Osteoblast (primary cell): ENCODE results near the gene NR2F1-AS1. TPM values are rescaled to one million over a fixed set of nuclear protein-coding genes. Genes with fewer than 3 reads are reported as not detected.

Source experiments
- DNase-seq: peaks from one replicate; pipeline ENCODE4 v3.0.0; 2011; ENCODE audit warnings: low spot score, mixed read lengths; ENCODE audit not compliant: insufficient read length; ENCODE audit errors: missing footprints
- H2AFZ ChIP-seq: 2 replicates; pipeline ENCODE4 v1.6.0; 2011; ENCODE audit warnings: mild to moderate bottlenecking, low read length
- H3K27ac ChIP-seq: 2 replicates; pipeline ENCODE4 v1.5.1; 2011; ENCODE audit warnings: mild to moderate bottlenecking, low read depth, low read length, moderate library complexity
- H3K27me3 ChIP-seq: 2 replicates; pipeline ENCODE4 v1.6.0; 2012; ENCODE audit warnings: mild to moderate bottlenecking, control low read depth, inconsistent platforms, low read length, moderate library complexity; ENCODE audit not compliant: insufficient read depth
- H3K36me3 ChIP-seq: 2 replicates; pipeline ENCODE4 v1.5.1; 2011; ENCODE audit warnings: mild to moderate bottlenecking, low read length, control low read depth, moderate library complexity; ENCODE audit not compliant: insufficient read depth
- H3K4me1 ChIP-seq: 2 replicates; pipeline ENCODE4 v1.5.1; 2011; ENCODE audit warnings: mild to moderate bottlenecking, low read length, control low read depth, moderate library complexity; ENCODE audit not compliant: insufficient read depth
- H3K4me2 ChIP-seq: 2 replicates; pipeline ENCODE4 v1.6.0; 2011; ENCODE audit warnings: mild to moderate bottlenecking, low read length; ENCODE audit not compliant: insufficient read depth
- H3K4me3 ChIP-seq: fragments of 200-600 bp; sonication (generic); 3 replicates; pipeline ENCODE4 v1.5.1; 2012; ENCODE audit warnings: mild to moderate bottlenecking, low read length, inconsistent platforms; ENCODE audit not compliant: insufficient read depth
- H3K79me2 ChIP-seq: 2 replicates; pipeline ENCODE4 v1.6.0; 2012; ENCODE audit warnings: mild to moderate bottlenecking, low read length, control low read depth, inconsistent platforms; ENCODE audit not compliant: insufficient read depth
- H3K9me3 ChIP-seq: 2 replicates; pipeline ENCODE4 v1.5.1; 2011; ENCODE audit warnings: low read depth, low read length, control low read depth
- H4K20me1 ChIP-seq: 2 replicates; pipeline ENCODE4 v1.6.0; 2012; ENCODE audit warnings: mild to moderate bottlenecking, low read length, control low read depth; ENCODE audit not compliant: insufficient read depth
- total RNA-seq: library from RNA; depleted of rRNA; stranded (reverse); fragments of >200 nt; gene quantifications from 2 replicates; pipeline ENCODE4 v1.2.3, GENCODE V29; 2012
- TF ChIP-seq, protein P1 (sequence below): IDR thresholded peaks from 2 replicates; pipeline ENCODE4 v1.5.1; 2011; ENCODE audit warnings: mild to moderate bottlenecking, low read depth, low read length, moderate library complexity; ENCODE audit errors: extremely low read depth

The NR2F1-AS1 gene
- total RNA-seq, 1 donor, result 15.9 TPM

GRCh38 chr5:93570294-93571113 is 10.5 kb downstream of the NR2F1-AS1 start:
- Histone ChIP-seq H2AFZ (no peak overlapping the region), H3K4me1 (no peaks in the 10 kb centered on the region), H3K36me3 (peaks cover 3% of the 10 kb centered on the region), H3K79me2 (peaks cover 71% of the 10 kb centered on the region), H3K27me3 (no peaks in the 10 kb centered on the region), H3K9me3 (no peaks in the 10 kb centered on the region), H4K20me1 (peaks cover 5% of the 10 kb centered on the region), H3K4me3 (no peak overlapping the region), H3K4me2 (no peak overlapping the region), H3K27ac (no peak overlapping the region)
- TF ChIP-seq, protein P1, sequence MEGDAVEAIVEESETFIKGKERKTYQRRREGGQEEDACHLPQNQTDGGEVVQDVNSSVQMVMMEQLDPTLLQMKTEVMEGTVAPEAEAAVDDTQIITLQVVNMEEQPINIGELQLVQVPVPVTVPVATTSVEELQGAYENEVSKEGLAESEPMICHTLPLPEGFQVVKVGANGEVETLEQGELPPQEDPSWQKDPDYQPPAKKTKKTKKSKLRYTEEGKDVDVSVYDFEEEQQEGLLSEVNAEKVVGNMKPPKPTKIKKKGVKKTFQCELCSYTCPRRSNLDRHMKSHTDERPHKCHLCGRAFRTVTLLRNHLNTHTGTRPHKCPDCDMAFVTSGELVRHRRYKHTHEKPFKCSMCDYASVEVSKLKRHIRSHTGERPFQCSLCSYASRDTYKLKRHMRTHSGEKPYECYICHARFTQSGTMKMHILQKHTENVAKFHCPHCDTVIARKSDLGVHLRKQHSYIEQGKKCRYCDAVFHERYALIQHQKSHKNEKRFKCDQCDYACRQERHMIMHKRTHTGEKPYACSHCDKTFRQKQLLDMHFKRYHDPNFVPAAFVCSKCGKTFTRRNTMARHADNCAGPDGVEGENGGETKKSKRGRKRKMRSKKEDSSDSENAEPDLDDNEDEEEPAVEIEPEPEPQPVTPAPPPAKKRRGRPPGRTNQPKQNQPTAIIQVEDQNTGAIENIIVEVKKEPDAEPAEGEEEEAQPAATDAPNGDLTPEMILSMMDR, result no peak
- peak; percentile 19 for DNase-seq

GRCh38 chr5:93569300-93570160 is 11.5 kb downstream of the NR2F1-AS1 start:
- Histone ChIP-seq H2AFZ (no peak overlapping the region), H3K27ac (no peak overlapping the region)

DNA sequence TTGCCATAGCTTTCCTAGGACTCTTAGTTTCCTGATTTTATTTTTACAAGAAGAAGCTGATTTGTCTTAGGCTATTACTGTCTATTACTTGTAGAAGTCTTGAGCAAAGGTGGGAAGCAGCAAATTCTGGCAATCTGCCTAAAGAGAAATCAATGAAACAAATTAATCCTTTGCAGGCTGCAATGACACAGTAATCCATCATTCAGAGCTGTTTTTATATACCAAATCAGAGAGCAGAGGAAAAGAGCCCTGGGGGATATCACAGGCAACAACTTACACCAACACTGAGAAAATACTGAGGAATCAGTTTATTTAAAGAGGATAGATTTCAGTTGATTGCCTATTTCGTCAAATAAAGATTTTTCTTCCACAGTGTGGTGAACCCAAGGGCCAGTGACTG is 13.6 kb downstream of the NR2F1-AS1 start:
- Histone ChIP-seq H3K9me3 (no peaks in the 10 kb centered on the region), H3K4me3 (no peak overlapping the region), H2AFZ (no peak overlapping the region), H4K20me1 (no peaks in the 10 kb centered on the region), H3K27me3 (no peaks in the 10 kb centered on the region), H3K4me1 (peaks cover 8% of the 10 kb centered on the region), H3K36me3 (peaks cover 4% of the 10 kb centered on the region), H3K4me2 (no peak overlapping the region), H3K27ac (no peak overlapping the region), H3K79me2 (peaks cover 55% of the 10 kb centered on the region)
- no peak for DNase-seq
- TF ChIP-seq, protein P1, result no peak

More at GRCh38 chr5:93569300-93570160, 11.5 kb downstream of the NR2F1-AS1 start:
- Histone ChIP-seq H3K27me3 (no peaks in the 10 kb centered on the region), H3K79me2 (peaks cover 67% of the 10 kb centered on the region), H3K4me2 (no peak overlapping the region), H4K20me1 (peaks cover 5% of the 10 kb centered on the region), H3K9me3 (no peaks in the 10 kb centered on the region), H3K36me3 (peaks cover 3% of the 10 kb centered on the region), H3K4me3 (no peak overlapping the region), H3K4me1 (peaks cover 6% of the 10 kb centered on the region)
- DNase-seq, result peak; percentile 46
- TF ChIP-seq, protein P1, result no peak

GRCh38 chr5:93566091-93566490 is 14.9 kb downstream of the NR2F1-AS1 start:
- Histone ChIP-seq H3K36me3 (peaks cover 9% of the 10 kb centered on the region), H3K79me2 (peaks cover 41% of the 10 kb centered on the region), H3K27me3 (no peaks in the 10 kb centered on the region), H3K4me3 (no peak overlapping the region), H3K9me3 (no peaks in the 10 kb centered on the region), H3K27ac (no peak overlapping the region), H3K4me2 (no peak overlapping the region), H3K4me1 (peaks cover 8% of the 10 kb centered on the region), H4K20me1 (no peaks in the 10 kb centered on the region), H2AFZ (no peak overlapping the region)
- DNase-seq, result no peak
- TF ChIP-seq, protein P1, result no peak
